Skeletal muscle tissue (tissue), 4 donors: ENCODE data around the gene ATP7B. TPM values are rescaled to one million over a fixed set of nuclear protein-coding genes. Genes with fewer than 3 reads are reported as not detected.
A peak's percentile ranks its signal among the peaks of the same experiment; 100 is the strongest.

ENCODE experiments used
- H3K27ac ChIP-seq: one replicate; pipeline ENCODE4 v1.7.0; 2013; ENCODE audit warnings: mild to moderate bottlenecking, low read depth, low read length, inconsistent platforms
- H3K27me3 ChIP-seq, 3 donors: one replicate each; pipeline ENCODE4 v1.7.0; 2013; ENCODE audit warnings: low read length in 3 of 3; ENCODE audit not compliant: control insufficient read depth in 3 of 3, insufficient read depth in 3 of 3
- H3K36me3 ChIP-seq, 3 donors: one replicate each; pipeline ENCODE4 v1.7.0; 2013; ENCODE audit warnings: low read length in 3 of 3; ENCODE audit not compliant: control insufficient read depth in 3 of 3, insufficient read depth in 3 of 3
- H3K4me1 ChIP-seq, 3 donors: one replicate each; pipeline ENCODE4 v1.7.0; 2013; ENCODE audit warnings: low read length in 3 of 3, mild to moderate bottlenecking in 3 of 3; ENCODE audit not compliant: control insufficient read depth in 3 of 3, insufficient read depth in 3 of 3
- H3K4me3 ChIP-seq, 3 donors: one replicate each; pipeline ENCODE4 v1.7.0; 2013; ENCODE audit warnings: low read length in 3 of 3
- H3K9ac ChIP-seq, 3 donors: one replicate each; pipeline ENCODE4 v1.7.0; 2013; ENCODE audit warnings: low read length in 3 of 3, mild to moderate bottlenecking in 3 of 3, moderate library complexity in 2 of 3, low read depth in 1 of 3
- H3K9me3 ChIP-seq, 3 donors: one replicate each; pipeline ENCODE4 v1.7.0; 2013; ENCODE audit warnings: low read length in 3 of 3; ENCODE audit not compliant: control insufficient read depth in 3 of 3
- total RNA-seq: library from RNA; depleted of rRNA; stranded (reverse); fragments of >200 nt; gene quantifications from one replicate; pipeline ENCODE4 v1.2.3, GENCODE V29; 2014
- donor health status: Osteomylitis.

ATP7B gene
- total RNA-seq, 1 donor from 2014 or later = 6.3 TPM

GRCh38 chr13:52011632-52012511 is 622 bp upstream of the ATP7B start, which contains the start of gene ALG11:
Gene ALG11 (plus strand): TSS chr13:52012398. CDS start chr13:52012419, 21 bp downstream.
- Histone ChIP-seq H3K9ac (peak within 1 kb of the TSS; percentile 86 to 94 (median 90)), H3K27me3 (no peaks in the 10 kb centered on the region), H3K4me3 (peak within 1 kb of the TSS; percentile 96 to 99 (median 96)), H3K36me3 (peaks cover 0 to 2% (median 0%) of the 10 kb centered on the region in 3 donors), H3K27ac (peak within 1 kb of the TSS; percentile 71), H3K9me3 (no peaks in the 10 kb centered on the region), H3K4me1 (peaks cover 4 to 12% (median 10%) of the 10 kb centered on the region in 3 donors)

GRCh38 chr13:52009946-52010345 is 1.3 kb downstream of the ATP7B start:
- no peak overlapping the region for H3K9ac ChIP-seq
- H3K9me3 ChIP-seq = no peaks in the 10 kb centered on the region
- no peak overlapping the region for H3K4me3 ChIP-seq
- H3K27me3 ChIP-seq = no peaks in the 10 kb centered on the region
- peaks cover 4 to 12% (median 10%) of the 10 kb centered on the region in 3 donors for H3K4me1 ChIP-seq
- H3K36me3 ChIP-seq = no peaks in the 10 kb centered on the region
- H3K27ac ChIP-seq = no peak overlapping the region

DNA sequence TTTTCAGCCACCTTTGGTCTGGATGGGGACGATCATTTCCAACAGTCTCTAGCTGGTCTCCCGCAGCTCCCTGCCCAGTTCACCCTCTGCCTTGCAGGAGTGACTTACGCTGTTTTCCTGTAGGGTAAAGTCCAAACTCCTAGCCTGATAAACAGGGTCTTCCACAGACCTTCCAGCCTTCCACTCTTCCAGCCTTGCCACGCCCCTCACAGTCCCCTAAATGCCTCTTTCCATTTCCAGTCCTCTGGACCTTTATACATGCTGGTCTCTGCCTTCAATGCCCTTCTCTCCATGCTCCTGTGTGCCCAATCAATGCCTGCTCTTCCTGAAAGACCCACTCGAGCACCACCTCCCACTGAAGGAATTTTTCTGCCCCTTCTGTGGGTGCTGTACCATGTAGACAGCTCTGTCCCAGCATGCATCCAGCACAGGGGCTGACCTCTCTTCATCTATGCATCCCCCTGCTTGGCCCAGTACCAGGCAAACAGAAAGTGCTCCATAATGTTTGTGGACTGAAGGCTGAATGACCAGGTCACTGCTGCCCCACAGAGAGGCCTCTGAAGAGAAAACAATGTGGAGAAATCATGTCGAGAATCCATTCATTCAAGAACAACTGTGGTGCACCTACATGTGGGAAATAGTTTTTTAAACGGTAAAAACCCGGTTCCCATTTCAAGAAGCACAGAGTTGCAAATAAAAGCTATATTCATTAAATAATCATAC is 4.6 kb downstream of the ATP7B start:
- H3K27me3 ChIP-seq = no peaks in the 10 kb centered on the region
- no peaks in the 10 kb centered on the region for H3K36me3 ChIP-seq
- H3K9ac ChIP-seq = no peak overlapping the region
- peaks cover 4 to 8% (median 4%) of the 10 kb centered on the region in 3 donors for H3K4me1 ChIP-seq
- H3K4me3 ChIP-seq = no peak overlapping the region
- H3K9me3 ChIP-seq = no peaks in the 10 kb centered on the region
- H3K27ac ChIP-seq = no peak overlapping the region

DNA sequence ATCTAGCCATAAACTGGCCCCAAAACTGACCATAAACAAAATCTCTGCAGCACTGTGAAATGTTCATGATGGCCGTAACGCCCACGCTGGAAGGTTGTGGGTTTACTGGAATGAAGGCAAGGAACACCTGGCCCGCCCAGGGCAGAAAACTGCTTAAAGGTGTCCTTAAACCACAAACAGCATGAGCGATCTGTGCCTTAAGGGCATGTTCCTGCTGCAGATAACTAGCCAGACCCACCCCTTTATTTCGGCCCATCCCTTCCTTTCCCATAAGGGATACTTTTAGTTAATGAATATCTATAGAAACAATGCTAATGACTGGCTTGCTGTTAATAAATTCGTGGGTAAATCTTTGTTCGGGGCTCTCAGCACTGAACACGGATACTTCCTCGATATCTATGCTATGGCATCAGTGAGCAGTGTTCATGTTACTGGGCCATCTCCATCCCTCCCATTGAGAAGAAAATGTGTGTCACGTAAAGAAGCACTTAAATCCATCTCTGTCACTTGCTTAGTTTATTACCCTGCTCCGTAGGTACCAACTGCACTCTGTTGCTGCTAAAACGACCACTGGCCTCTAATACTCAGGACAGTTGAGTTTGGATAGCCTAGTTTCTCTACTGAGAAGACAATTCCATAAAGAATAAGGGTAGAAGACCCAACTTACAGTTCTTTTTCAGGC is 5.3 kb downstream of the ATP7B start:
- Histone ChIP-seq H3K36me3 (no peaks in the 10 kb centered on the region), H3K4me1 (peaks cover 3% of the 10 kb centered on the region in 3 donors), H3K27ac (no peak overlapping the region), H3K27me3 (no peaks in the 10 kb centered on the region), H3K9me3 (no peaks in the 10 kb centered on the region), H3K4me3 (no peak overlapping the region), H3K9ac (no peak overlapping the region)

GRCh38 chr13:52004511-52005170 is 6.6 kb downstream of the ATP7B start:
- no peaks in the 10 kb centered on the region for H3K9me3 ChIP-seq
- no peak overlapping the region for H3K9ac ChIP-seq
- H3K4me3 ChIP-seq = no peak overlapping the region
- H3K4me1 ChIP-seq = peaks cover 5 to 7% (median 5%) of the 10 kb centered on the region in 3 donors
- no peaks in the 10 kb centered on the region for H3K36me3 ChIP-seq
- H3K27me3 ChIP-seq = no peaks in the 10 kb centered on the region
- no peak overlapping the region for H3K27ac ChIP-seq

DNA sequence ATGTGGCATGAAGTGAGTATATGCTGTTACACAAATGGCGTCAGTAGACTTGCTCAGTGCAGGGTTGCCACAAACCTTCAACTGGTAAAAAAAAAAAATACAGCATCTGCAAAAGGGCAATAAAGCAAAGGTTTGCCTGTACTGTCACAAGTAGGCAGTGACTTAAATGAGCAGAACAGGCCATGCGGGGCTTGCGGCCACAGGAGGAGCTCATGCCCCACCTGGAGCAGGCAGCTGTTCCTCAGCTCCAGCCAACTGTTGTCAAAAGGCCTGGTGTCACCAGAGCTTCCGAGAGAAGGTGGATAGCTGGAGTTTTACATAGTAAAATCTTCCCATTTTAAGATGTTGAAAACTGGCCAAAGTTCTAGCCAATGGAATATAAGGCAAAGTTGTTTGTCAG is 7.7 kb downstream of the ATP7B start:
- no peaks in the 10 kb centered on the region for H3K9me3 ChIP-seq
- H3K9ac ChIP-seq = no peak overlapping the region
- no peaks in the 10 kb centered on the region for H3K27me3 ChIP-seq
- H3K27ac ChIP-seq = no peak overlapping the region
- H3K36me3 ChIP-seq = no peaks in the 10 kb centered on the region
- peaks cover 13 to 17% (median 15%) of the 10 kb centered on the region in 3 donors for H3K4me1 ChIP-seq
- no peak overlapping the region for H3K4me3 ChIP-seq

- Histone ChIP-seq H3K9ac (no peak overlapping the region), H3K27ac (no peak overlapping the region), H3K4me3 (no peak overlapping the region), H3K4me1 (peaks cover 13 to 24% (median 15%) of the 10 kb centered on the region in 3 donors), H3K36me3 (no peaks in the 10 kb centered on the region), H3K9me3 (no peaks in the 10 kb centered on the region), H3K27me3 (no peaks in the 10 kb centered on the region)
Measured at GRCh38 chr13:52002361-52002760, 8.9 kb downstream of the ATP7B start.

DNA sequence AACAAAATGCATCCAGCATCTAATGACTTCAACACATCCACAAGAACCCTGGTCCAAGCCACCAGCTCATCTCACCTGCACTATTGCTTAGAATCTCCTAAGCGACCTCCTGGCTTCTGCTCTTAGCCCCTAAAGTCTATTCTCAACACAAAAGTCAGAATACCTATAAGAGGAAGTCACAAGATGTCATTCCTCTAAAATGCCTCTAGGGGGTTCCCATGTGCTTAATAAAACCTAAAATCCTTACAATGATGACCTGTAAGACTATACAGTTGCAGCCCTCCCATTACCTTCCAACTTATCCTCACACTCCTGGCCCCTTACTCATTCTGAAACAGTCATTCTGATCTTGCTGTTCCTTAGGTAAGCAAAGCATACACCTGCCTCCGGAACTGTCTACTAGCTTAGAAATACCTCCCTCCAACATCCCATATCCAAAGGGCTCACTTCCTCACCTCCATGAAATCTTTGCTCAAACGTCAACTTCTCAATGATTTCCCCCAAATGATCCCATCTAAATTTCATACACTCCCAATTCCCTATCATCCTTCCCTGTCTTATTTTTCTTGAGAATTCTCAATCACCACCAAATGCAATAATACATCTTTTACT is 10.0 kb downstream of the ATP7B start:
- no peaks in the 10 kb centered on the region for H3K9me3 ChIP-seq
- no peak overlapping the region for H3K27ac ChIP-seq
- no peaks in the 10 kb centered on the region for H3K27me3 ChIP-seq
- peaks cover 16 to 29% (median 18%) of the 10 kb centered on the region in 3 donors for H3K4me1 ChIP-seq
- H3K36me3 ChIP-seq = no peaks in the 10 kb centered on the region
- H3K4me3 ChIP-seq = no peak overlapping the region
- H3K9ac ChIP-seq = no peak overlapping the region

DNA sequence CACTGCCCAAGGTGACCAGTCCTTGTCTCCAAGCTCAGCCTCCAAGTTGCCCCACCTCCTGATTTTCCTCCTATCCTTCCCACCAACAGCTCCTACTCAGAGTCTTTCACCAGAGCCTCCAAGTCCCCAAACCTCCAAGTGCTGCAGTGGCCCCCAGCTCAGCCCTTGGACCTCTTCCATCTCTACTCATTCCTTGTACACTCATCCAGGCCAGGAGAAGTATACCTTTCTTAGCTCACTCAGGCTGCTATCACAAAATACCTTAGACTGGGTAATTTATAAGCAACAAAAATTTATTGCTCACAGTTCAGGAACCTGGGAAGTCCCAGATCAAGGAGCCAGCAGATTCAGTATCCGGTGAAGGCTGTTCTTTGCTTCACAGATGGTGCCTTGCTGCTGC is 11.3 kb downstream of the ATP7B start:
- Histone ChIP-seq H3K36me3 (no peaks in the 10 kb centered on the region), H3K27me3 (no peaks in the 10 kb centered on the region), H3K27ac (no peak overlapping the region), H3K4me1 (peaks cover 29 to 42% (median 29%) of the 10 kb centered on the region in 3 donors), H3K9ac (peak overlapping the region in 2 of 3 donors; percentile 5 to 33), H3K9me3 (no peaks in the 10 kb centered on the region), H3K4me3 (peak overlapping the region in 2 of 3 donors; percentile 54 to 58)
